Fibroblast of lung (primary cell): ENCODE results near the gene OPTC.

Experiments
- CTCF ChIP-seq, 2 donors: IDR thresholded peaks in 1 of 2; conservative IDR thresholded peaks in 1 of 2; 1 replicate in 1 of 2; 2 replicates in 1 of 2; pipeline ENCODE4 v1.5.1; 2011 to 2012; ENCODE audit warnings: low read length in 2 of 2, control low read depth in 1 of 2, inconsistent platforms in 1 of 2, low read depth in 1 of 2, mild to moderate bottlenecking in 1 of 2
- EZH2 ChIP-seq: IDR thresholded peaks from 2 replicates; pipeline ENCODE4 v1.5.1; 2012; ENCODE audit warnings: low read length, control low read depth, mild to moderate bottlenecking; ENCODE audit errors: missing control alignments

GRCh38 chr1:203490607-203491006 lies 3.3 kb upstream of the OPTC start:
- TF ChIP-seq CTCF (conservative IDR thresholded peaks at IDR 0.05 in 1 of 2, IDR thresholded peaks at IDR 0.05 in 1 of 2; ENCODE audit: low read depth in 1 of 2, low read length in 2 of 2) (no peak), EZH2 (no peak)
